ENCODE results near the gene PIK3IP1. TPM values are rescaled to one million over a fixed set of nuclear protein-coding genes. Genes with fewer than 3 reads are reported as not detected.
A peak's percentile ranks its signal among the peaks of the same experiment; 100 is the strongest.

The PIK3IP1 gene
- total and polyA plus RNA-seq, 4 donors, result 11.5 to 47.1 (median 29.7) TPM

- Histone ChIP-seq H3K36me3 (ENCODE audit: control insufficient read depth in 4 of 4, insufficient read depth in 4 of 4, low read length in 4 of 4) (peaks cover 0 to 4% (median 0%) of the 10 kb centered on the region in 4 donors), H3K9ac (ENCODE audit: insufficient read depth in 1 of 2, low read length in 2 of 2) (no peak overlapping the region), H3K27ac (ENCODE audit: low read depth in 1 of 2, low read length in 1 of 2) (peak overlapping the region in 1 of 2 donors; percentile 87), H3K9me3 (ENCODE audit: control insufficient read depth in 4 of 4, insufficient read depth in 3 of 4, low read length in 3 of 4) (no peaks in the 10 kb centered on the region), H3K4me3 (no peak overlapping the region), H3K27me3 (ENCODE audit: control insufficient read depth in 3 of 3, insufficient read depth in 3 of 3, low read length in 2 of 3) (no peaks in the 10 kb centered on the region), H3K4me1 (ENCODE audit: control insufficient read depth in 5 of 5, insufficient read depth in 5 of 5, low read length in 5 of 5) (peaks cover 9 to 23% (median 13%) of the 10 kb centered on the region in 5 donors)
- 66 to 79% methylated on average over 4 of the region's 4 CpGs for WGBS, 2 donors
- no peak for ATAC-seq (ENCODE audit: insufficient read depth, low FRiP score)
- TF ChIP-seq CTCF (IDR thresholded peaks at IDR 0.05; ENCODE audit: control extremely low read depth, extremely low read depth), result no peak
- no peak for DNase-seq
These were observed 41.3 kb downstream of the PIK3IP1 start for GRCh38 chr22:31250740-31251600.

- peak overlapping the region in 1 of 2 donors; percentile 79 for H3K27ac ChIP-seq (ENCODE audit: low read depth in 1 of 2, low read length in 1 of 2)
- peaks cover 0 to 3% (median 0%) of the 10 kb centered on the region in 4 donors for H3K36me3 ChIP-seq (ENCODE audit: control insufficient read depth in 4 of 4, insufficient read depth in 4 of 4, low read length in 4 of 4)
- peak overlapping the region in 1 of 2 donors; percentile 66 for H3K9ac ChIP-seq (ENCODE audit: insufficient read depth in 1 of 2, low read length in 2 of 2)
- DNase-seq (no peak), ATAC-seq (ENCODE audit: insufficient read depth, low FRiP score) (no peak)
- peak overlapping the region; percentile 35 for H3K4me3 ChIP-seq
- H3K9me3 ChIP-seq (ENCODE audit: control insufficient read depth in 4 of 4, insufficient read depth in 3 of 4, low read length in 3 of 4), result no peaks in the 10 kb centered on the region
- H3K27me3 ChIP-seq (ENCODE audit: control insufficient read depth in 3 of 3, insufficient read depth in 3 of 3, low read length in 2 of 3), result no peaks in the 10 kb centered on the region
- TF ChIP-seq CTCF (IDR thresholded peaks at IDR 0.05; ENCODE audit: control extremely low read depth, extremely low read depth), result no peak
- H3K4me1 ChIP-seq (ENCODE audit: control insufficient read depth in 5 of 5, insufficient read depth in 5 of 5, low read length in 5 of 5), result peaks cover 9 to 23% (median 13%) of the 10 kb centered on the region in 5 donors
- WGBS, 2 donors, result 63 to 81% methylated on average over 9 of the region's 9 CpGs
These were observed 43.0 kb downstream of the PIK3IP1 start for GRCh38 chr22:31248965-31249958.

GRCh38 chr22:31248138-31248745 is 44.0 kb downstream of the PIK3IP1 start:
- Histone ChIP-seq H3K9me3 (ENCODE audit: control insufficient read depth in 4 of 4, insufficient read depth in 3 of 4, low read length in 3 of 4) (no peaks in the 10 kb centered on the region), H3K27me3 (ENCODE audit: control insufficient read depth in 3 of 3, insufficient read depth in 3 of 3, low read length in 2 of 3) (no peaks in the 10 kb centered on the region), H3K4me3 (peak overlapping the region; percentile 35), H3K36me3 (ENCODE audit: control insufficient read depth in 4 of 4, insufficient read depth in 4 of 4, low read length in 4 of 4) (peaks cover 0 to 3% (median 0%) of the 10 kb centered on the region in 4 donors), H3K9ac (ENCODE audit: insufficient read depth in 1 of 2, low read length in 2 of 2) (peak overlapping the region in 1 of 2 donors; percentile 66), H3K4me1 (ENCODE audit: control insufficient read depth in 5 of 5, insufficient read depth in 5 of 5, low read length in 5 of 5) (peaks cover 9 to 26% (median 13%) of the 10 kb centered on the region in 5 donors), H3K27ac (ENCODE audit: low read depth in 1 of 2, low read length in 1 of 2) (peak overlapping the region; percentile 41 to 79)
- no peak for TF ChIP-seq CTCF (IDR thresholded peaks at IDR 0.05; ENCODE audit: control extremely low read depth, extremely low read depth)
- ATAC-seq (ENCODE audit: insufficient read depth, low FRiP score) (peak; percentile 88), DNase-seq (peak; percentile 74 to 88 (median 81))
- 28 to 38% methylated on average over 17 of the region's 17 CpGs for WGBS, 2 donors
